ENCODE results near the gene GREB1. TPM values are rescaled to one million over a fixed set of nuclear protein-coding genes. Genes with fewer than 3 reads are reported as not detected.

The GREB1 gene
- total RNA-seq, 4 donors from 2014 or later: 3.0 to 6.1 (median 4.3) TPM

DNA sequence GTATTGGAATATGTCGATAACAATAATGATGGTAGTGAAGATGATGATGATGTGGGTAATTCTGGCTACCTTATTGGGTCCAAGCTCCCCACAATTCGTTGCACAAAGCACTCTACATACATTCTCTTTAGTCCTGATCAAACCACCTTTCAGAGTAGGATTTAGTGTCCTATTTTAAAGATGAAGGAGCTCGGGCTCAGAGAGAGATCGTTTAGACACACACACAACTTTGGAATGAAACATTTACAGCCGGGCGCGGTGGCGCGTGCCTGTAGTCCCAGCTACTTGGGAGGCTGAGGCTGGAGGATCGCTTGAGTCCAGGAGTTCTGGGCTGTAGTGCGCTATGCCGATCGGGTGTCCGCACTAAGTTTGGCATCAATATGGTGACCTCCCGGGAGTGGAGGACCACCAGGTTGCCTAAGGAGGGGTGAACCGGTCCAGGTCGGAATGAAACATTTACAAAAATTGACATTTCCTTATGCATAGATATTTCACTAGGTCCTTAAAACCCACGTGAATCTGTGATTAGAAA, 50.7 kb downstream of the GREB1 start:
- Histone ChIP-seq H3K9me3 (no peaks in the 10 kb centered on the region), H3K27me3 (no peaks in the 10 kb centered on the region), H3K4me1 (peaks cover 22% of the 10 kb centered on the region), H3K4me3 (no peak overlapping the region), H3K27ac (no peak overlapping the region), H3K36me3 (no peaks in the 10 kb centered on the region)
- TF ChIP-seq POLR2AphosphoS5 (IDR thresholded peaks at IDR 0.05): no peak
- TF ChIP-seq EP300 (IDR thresholded peaks at IDR 0.05): no peak
- TF ChIP-seq CTCF (IDR thresholded peaks at IDR 0.05): no peak
- no peak for TF ChIP-seq POLR2A (IDR thresholded peaks at IDR 0.05)
- DNase-seq (ENCODE audit: low spot score in 2 of 2): no peak
- 77% methylated on average over 18 of the region's 18 CpGs for WGBS

DNA sequence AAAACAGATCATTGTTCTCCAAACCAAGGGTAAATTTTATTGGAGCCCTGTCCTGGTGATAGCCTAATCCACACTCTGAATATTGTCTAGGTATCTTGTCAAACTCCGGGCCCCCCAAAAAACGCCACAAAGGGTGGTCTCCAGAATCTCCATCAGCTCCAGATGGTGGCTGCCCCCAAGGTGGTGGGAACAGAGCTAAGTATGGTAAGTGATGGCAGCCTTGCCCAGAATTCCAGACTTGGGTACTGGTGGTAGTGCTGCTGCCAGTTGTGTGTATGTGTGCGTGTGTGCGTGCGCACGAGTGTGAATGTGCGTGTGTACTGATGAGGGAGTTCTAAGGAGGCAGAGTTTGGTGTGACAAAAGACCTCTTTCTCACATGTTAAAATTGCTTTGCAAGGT, 51.2 kb downstream of the GREB1 start:
- Histone ChIP-seq H3K4me3 (no peak overlapping the region), H3K27ac (no peak overlapping the region), H3K9me3 (no peaks in the 10 kb centered on the region), H3K27me3 (no peaks in the 10 kb centered on the region), H3K4me1 (peaks cover 22% of the 10 kb centered on the region), H3K36me3 (no peaks in the 10 kb centered on the region)
- TF ChIP-seq CTCF (IDR thresholded peaks at IDR 0.05): no peak
- TF ChIP-seq POLR2AphosphoS5 (IDR thresholded peaks at IDR 0.05): no peak
- no peak for TF ChIP-seq EP300 (IDR thresholded peaks at IDR 0.05)
- TF ChIP-seq POLR2A (IDR thresholded peaks at IDR 0.05): no peak
- DNase-seq (ENCODE audit: low spot score in 2 of 2): no peak
- 91% methylated on average over 7 of the region's 7 CpGs for WGBS

DNA sequence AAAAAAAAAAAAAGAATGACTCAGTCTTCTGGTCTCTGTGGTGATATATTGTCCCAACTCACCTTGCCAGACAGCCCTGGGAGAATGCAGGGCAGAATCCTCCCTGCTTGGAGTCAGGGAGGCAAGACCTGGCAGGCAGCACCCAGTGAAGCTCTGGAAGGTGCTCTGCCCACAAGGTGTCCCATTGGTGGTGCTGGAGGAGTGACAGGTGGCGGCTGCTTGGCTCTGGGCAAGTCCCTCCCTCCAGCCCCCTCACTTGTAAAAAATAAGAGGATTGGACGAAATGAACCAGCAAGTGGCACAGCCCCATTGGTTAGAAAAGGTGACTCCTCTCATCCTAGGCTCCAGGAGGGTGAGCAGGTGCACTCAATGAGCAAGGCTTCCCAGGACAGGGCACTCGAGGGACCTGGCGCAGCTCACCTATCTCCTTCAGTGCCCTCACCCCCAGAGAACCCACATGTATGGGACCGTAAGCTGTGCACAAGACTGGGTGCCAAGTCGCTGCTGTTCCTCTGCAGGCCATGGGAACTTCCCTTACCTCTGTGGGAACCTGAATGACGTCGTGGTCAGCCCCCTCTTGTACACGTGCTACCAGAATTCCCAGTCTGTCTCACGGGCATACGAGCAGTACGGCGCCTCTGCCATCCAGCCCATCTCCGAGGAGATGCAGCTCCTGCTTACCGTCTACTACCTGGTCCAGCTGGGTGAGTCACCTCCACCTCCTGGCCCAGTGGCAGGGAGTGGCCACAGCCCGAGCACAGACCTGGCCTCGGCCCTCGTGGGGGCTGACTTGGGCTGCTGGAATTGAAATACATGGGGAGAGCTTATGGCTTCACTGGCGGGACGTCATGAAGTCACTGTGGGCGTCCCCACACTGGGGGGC, 54.6 kb downstream of the GREB1 start:
- Histone ChIP-seq H3K36me3 (no peaks in the 10 kb centered on the region), H3K4me3 (no peak overlapping the region), H3K27ac (no peak overlapping the region), H3K9me3 (no peaks in the 10 kb centered on the region), H3K4me1 (no peaks in the 10 kb centered on the region), H3K27me3 (no peaks in the 10 kb centered on the region)
- TF ChIP-seq POLR2AphosphoS5 (IDR thresholded peaks at IDR 0.05): no peak
- TF ChIP-seq EP300 (IDR thresholded peaks at IDR 0.05): no peak
- TF ChIP-seq POLR2A (IDR thresholded peaks at IDR 0.05): no peak
- no peak for TF ChIP-seq CTCF (IDR thresholded peaks at IDR 0.05)
- 85% methylated on average over 17 of the region's 21 CpGs for WGBS
- DNase-seq (ENCODE audit: low spot score in 2 of 2): no peak

- no peak for TF ChIP-seq POLR2AphosphoS5 (IDR thresholded peaks at IDR 0.05)
- no peak for TF ChIP-seq CTCF (IDR thresholded peaks at IDR 0.05)
- TF ChIP-seq EP300 (IDR thresholded peaks at IDR 0.05): no peak
- TF ChIP-seq POLR2A (IDR thresholded peaks at IDR 0.05): no peak
- no peak overlapping the region for H3K27ac ChIP-seq
- H3K9me3 ChIP-seq: no peaks in the 10 kb centered on the region
- 89% methylated on average over 12 of the region's 12 CpGs for WGBS
- no peaks in the 10 kb centered on the region for H3K36me3 ChIP-seq
- no peaks in the 10 kb centered on the region for H3K27me3 ChIP-seq
- no peak overlapping the region for H3K4me3 ChIP-seq
- DNase-seq (ENCODE audit: low spot score in 2 of 2): no peak
- no peaks in the 10 kb centered on the region for H3K4me1 ChIP-seq
These were observed 55.6 kb downstream of the GREB1 start for GRCh38 chr2:11589316-11589940.

- WGBS: 95% methylated on average over 9 of the region's 9 CpGs
- H3K4me1 ChIP-seq: no peaks in the 10 kb centered on the region
- H3K9me3 ChIP-seq: no peaks in the 10 kb centered on the region
- no peaks in the 10 kb centered on the region for H3K36me3 ChIP-seq
- TF ChIP-seq CTCF (IDR thresholded peaks at IDR 0.05): no peak
- TF ChIP-seq POLR2AphosphoS5 (IDR thresholded peaks at IDR 0.05): no peak
- no peak for TF ChIP-seq EP300 (IDR thresholded peaks at IDR 0.05)
- TF ChIP-seq POLR2A (IDR thresholded peaks at IDR 0.05): no peak
- H3K27ac ChIP-seq: no peak overlapping the region
- H3K27me3 ChIP-seq: no peaks in the 10 kb centered on the region
- H3K4me3 ChIP-seq: no peak overlapping the region
- no peak for DNase-seq (ENCODE audit: low spot score in 2 of 2)
These were observed 56.3 kb downstream of the GREB1 start for GRCh38 chr2:11590193-11590592.
